ENCODE data around the gene PHF13. TPM values are rescaled to one million over a fixed set of nuclear protein-coding genes. Genes with fewer than 3 reads are reported as not detected.
A peak's percentile ranks its signal among the peaks of the same experiment; 100 is the strongest.

PHF13 gene
- total and polyA plus RNA-seq, 9 of the 15 experiments (the other 6 are each of a cell fraction or from before 2014, with no cell fraction given), result 1.8 to 36.1 (median 11.7) TPM

DNA sequence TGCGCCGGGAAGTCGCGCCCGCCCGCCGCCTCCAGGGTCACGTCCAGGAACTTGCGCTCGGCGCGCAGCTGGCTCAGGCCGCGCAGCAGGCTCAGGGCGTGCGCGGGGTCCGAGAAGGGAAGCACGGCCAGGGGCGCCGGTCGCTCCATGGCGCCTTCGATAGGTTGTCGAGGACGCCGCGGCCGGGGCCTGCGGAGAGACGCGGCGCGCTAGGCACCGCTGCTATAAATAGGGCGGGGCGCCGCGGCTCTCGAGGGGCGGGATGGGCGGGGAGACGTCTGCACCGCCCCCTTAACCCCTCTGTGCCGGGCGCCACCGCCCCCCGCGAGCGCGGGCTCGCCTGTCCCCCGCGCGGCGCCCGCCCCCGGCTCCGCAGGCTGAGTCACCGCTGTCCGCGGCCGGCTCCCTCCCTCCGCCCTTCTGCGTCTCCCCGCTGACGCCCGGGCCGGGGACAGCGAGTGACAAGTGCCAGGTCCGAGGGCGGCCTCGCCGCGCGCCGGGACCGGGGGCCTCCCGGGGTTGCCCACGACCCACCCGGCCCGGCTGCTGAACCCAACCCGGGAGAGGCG, 10.8 kb upstream of the PHF13 start, which contains the start of gene KLHL21 (continued):
- no peak for TF ChIP-seq SAFB2 (IDR thresholded peaks at IDR 0.05; ENCODE audit: borderline replicate concordance, low read depth, low read length, severe bottlenecking)
- peak; percentile 93 for TF ChIP-seq KDM5B (IDR thresholded peaks at IDR 0.05; ENCODE audit: insufficient replicate concordance, low read depth, low read length)
- TF ChIP-seq, protein P1, sequence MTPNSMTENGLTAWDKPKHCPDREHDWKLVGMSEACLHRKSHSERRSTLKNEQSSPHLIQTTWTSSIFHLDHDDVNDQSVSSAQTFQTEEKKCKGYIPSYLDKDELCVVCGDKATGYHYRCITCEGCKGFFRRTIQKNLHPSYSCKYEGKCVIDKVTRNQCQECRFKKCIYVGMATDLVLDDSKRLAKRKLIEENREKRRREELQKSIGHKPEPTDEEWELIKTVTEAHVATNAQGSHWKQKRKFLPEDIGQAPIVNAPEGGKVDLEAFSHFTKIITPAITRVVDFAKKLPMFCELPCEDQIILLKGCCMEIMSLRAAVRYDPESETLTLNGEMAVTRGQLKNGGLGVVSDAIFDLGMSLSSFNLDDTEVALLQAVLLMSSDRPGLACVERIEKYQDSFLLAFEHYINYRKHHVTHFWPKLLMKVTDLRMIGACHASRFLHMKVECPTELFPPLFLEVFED (CRISPR knock-in tag; conservative IDR thresholded peaks at IDR 0.05), result no peak
- TF ChIP-seq ZNF707 (CRISPR knock-in tag; conservative IDR thresholded peaks at IDR 0.05), result no peak
- TF ChIP-seq FOXK2 (conservative IDR thresholded peaks at IDR 0.05 in 1 of 2, IDR thresholded peaks at IDR 0.05 in 1 of 2; ENCODE audit: low read depth in 2 of 2), result no peak
- TF ChIP-seq SREBF1 (IDR thresholded peaks at IDR 0.05; ENCODE audit: borderline replicate concordance, low read depth, low read length), result no peak
- no peak for TF ChIP-seq ZNF184 (CRISPR knock-in tag; IDR thresholded peaks at IDR 0.05)
- TF ChIP-seq ELF1 (tag; IDR thresholded peaks at IDR 0.05), result peak; percentile 61
- TF ChIP-seq ZNF165 (CRISPR knock-in tag; IDR thresholded peaks at IDR 0.05; ENCODE audit: borderline replicate concordance), result no peak
- no peak for TF ChIP-seq MTA2 (IDR thresholded peaks at IDR 0.05; ENCODE audit: low read depth)
- no peak for TF ChIP-seq NCOA2 (IDR thresholded peaks at IDR 0.05; ENCODE audit: partially characterized antibody in 2 of 2)
- TF ChIP-seq, protein P2, sequence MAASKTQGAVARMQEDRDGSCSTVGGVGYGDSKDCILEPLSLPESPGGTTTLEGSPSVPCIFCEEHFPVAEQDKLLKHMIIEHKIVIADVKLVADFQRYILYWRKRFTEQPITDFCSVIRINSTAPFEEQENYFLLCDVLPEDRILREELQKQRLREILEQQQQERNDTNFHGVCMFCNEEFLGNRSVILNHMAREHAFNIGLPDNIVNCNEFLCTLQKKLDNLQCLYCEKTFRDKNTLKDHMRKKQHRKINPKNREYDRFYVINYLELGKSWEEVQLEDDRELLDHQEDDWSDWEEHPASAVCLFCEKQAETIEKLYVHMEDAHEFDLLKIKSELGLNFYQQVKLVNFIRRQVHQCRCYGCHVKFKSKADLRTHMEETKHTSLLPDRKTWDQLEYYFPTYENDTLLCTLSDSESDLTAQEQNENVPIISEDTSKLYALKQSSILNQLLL (CRISPR knock-in tag; IDR thresholded peaks at IDR 0.05; ENCODE audit: borderline replicate concordance), result no peak
- TF ChIP-seq EHMT2 (IDR thresholded peaks at IDR 0.05), result no peak
- TF ChIP-seq THAP12 (CRISPR knock-in tag; IDR thresholded peaks at IDR 0.05), result peak; percentile 62
- TF ChIP-seq SRF (CRISPR knock-in tag; IDR thresholded peaks at IDR 0.05), result peak in 1 of 2 experiments; percentile 69; a peak in 2 of 4 replicates
- TF ChIP-seq ZNF347 (CRISPR knock-in tag; IDR thresholded peaks at IDR 0.05; ENCODE audit: low read depth), result no peak
- peak; percentile 98 for TF ChIP-seq GATAD2B (IDR thresholded peaks at IDR 0.05; ENCODE audit: borderline replicate concordance)
- TF ChIP-seq U2AF1 (optimal IDR thresholded peaks at IDR 0.05; ENCODE audit: low read depth, low read length), result peak; percentile 14

Measured in K562 (cell line).